Kasumi-1 (cell line): Measurements from ENCODE around the gene TCF7L2.
"Not testable (repeated sequence)": the region's sequence is repeated elsewhere in the genome, so short reads cannot be mapped to it uniquely, and the experiment has no call there.

Experiments used
- DNase-seq, 2 experiments: peaks; one replicate each; lab custom pipeline; 2025; lab: John Stamatoyannopoulos, UW

TCF7L2 gene

GRCh38 chr10:113047151-113047550 is 97.1 kb downstream of the TCF7L2 start:
- DNase-seq = no peak

- no peak for DNase-seq
Observed at GRCh38 chr10:113047605-113047962, 97.5 kb downstream of the TCF7L2 start.

- no peak for DNase-seq
Observed at GRCh38 chr10:113047963-113048781, 98.1 kb downstream of the TCF7L2 start.

DNA sequence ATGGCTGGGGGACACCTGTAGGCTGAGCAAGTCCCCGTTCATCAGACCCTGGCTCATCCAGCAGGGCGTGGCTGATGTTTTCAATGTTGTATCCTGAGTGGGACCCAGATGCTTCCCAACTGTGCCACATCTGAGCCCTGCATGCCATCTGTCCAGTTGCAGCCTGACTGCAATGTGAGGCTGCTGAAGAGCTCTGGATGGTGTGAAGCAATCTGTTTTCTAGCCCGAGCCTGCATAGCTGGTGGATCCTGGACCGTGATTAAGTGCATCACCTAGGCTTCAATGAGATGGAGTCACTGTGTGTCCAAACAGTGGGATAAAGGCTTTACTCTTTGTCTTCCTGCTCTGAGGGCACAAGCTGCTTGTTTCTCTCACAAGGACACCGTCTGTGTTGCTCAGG is 99.8 kb downstream of the TCF7L2 start:
- no peak for DNase-seq

DNA sequence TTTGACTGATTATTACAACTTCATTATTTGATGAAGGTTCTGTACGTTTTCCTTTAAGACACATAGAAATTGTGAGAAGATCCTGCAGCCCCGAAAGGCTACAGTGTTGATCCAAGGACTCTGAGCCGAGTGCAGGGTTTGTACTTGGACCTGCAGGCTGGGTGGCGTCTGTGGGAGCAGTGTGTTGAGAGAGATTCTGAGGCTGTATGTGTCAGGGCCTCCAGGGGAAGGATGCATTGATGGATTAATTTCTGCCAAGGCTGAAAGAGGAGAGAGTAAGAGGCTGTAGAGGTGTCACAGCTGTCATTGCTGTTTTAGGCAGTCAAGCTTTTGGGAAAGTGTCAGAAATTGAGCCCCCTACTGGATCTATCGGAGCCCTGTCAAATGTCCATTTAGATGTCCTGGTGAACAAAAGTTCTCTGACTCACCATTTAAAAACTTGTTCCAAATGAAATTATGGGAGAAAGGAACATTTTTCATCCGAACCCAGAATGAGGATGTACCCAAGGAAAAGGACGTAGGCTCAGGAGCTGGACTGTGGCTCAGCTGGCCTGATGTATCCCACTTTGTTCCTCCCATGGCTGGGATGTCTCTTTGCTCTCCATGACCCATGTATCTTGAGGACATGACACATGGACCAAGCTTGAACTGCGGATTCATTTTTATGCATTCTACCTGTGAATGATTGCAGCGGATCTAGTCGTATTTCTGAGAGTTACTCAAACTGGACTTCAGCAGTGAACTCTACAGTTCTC is 102.2 kb downstream of the TCF7L2 start:
- peak; percentile 28 to 42 for DNase-seq

DNA sequence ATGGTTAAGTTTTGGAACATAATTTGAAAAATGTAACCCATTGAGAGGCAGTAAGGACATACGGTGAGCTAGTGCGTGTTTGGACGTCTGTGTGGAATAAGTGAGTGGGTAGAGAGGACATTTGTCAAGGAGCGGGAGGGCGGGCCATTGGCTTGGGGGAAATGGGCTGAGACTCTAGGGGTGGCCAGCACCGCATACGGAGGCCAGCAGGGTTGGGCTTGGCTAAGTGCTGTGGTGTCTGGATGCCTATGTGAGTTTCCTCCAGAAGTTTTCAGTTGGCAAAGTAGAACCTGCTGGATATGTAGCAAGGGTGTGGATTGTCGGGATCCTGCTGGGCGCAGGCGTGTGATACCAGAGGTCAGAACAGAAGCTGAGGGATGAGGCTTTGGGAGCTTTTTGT is 103.0 kb downstream of the TCF7L2 start:
- no peak for DNase-seq

DNA sequence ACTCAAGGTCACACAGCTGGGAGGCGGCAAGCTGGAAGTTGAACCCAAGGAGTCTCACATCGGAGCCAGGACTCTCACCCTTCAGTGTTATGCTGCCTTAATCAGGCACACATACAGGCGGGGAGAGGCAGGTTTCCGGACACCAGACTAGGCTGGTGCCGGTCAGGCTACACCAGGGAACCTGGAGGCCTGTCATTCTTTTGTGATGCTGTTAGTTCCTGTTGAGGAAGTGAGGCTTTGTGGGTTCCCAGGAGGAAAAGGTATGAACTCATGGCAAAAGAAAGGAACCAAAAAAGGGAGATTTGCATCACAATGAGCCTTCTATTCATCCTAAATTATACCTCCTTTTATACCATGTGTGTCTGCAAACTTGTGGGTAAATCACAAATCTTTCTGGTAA is 103.8 kb downstream of the TCF7L2 start:
- no peak for DNase-seq

GRCh38 chr10:113055458-113055857 is 105.4 kb downstream of the TCF7L2 start:
- DNase-seq = no peak

DNA sequence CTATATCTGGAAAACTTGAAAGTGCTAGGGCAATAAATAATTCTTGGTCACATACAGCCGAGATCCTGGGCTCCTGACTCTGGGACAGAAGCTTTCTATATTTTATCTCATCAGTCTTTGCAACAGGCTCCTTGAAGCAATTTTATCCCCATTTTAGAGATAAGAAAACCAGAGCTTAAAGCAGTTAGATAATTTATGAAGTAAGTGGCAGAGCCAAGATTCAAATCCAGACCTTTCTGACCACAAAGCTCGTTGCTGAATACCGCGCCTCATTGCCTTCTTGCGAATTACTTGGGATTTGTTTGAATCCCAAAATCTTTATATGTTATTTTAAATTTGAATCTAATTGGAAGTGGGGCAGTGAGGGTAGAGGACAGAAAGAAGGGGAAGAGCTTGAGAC is 106.0 kb downstream of the TCF7L2 start:
- DNase-seq = no peak

- peak in 1 of 2 experiments; percentile 15 for DNase-seq
Observed at GRCh38 chr10:113056441-113057021, 106.5 kb downstream of the TCF7L2 start.

DNA sequence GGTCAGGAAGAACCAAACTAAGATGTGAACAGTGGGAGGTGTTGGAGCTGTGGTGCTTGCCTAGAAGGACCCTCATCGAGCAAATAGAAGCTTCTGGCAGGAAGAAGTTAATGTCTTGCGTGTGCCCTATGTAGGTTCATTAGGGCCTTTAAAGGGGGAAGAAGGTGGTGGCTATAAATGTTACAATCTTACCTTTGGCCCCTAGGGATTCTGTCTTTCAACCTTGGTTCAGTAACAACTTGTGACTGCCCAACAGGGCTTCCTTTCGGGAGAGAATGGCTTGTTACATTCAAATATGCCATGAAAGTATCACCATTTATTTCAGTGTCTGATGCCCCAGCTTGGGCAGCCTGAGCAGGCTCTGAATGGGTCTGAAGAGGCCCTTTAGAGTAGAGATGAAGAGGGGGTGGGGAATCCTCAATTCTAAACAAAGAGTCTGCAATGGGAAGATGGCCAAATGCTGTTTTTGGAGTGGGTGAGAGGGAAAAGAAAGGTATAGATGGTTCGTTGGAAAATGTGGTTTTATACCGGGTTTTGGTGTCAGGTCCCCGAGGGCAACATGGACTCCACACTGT is 108.0 kb downstream of the TCF7L2 start:
- no peak for DNase-seq

GRCh38 chr10:113058523-113059370 is 108.7 kb downstream of the TCF7L2 start:
- no peak for DNase-seq

- no peak for DNase-seq
Observed at GRCh38 chr10:113059371-113059780, 109.3 kb downstream of the TCF7L2 start.

DNA sequence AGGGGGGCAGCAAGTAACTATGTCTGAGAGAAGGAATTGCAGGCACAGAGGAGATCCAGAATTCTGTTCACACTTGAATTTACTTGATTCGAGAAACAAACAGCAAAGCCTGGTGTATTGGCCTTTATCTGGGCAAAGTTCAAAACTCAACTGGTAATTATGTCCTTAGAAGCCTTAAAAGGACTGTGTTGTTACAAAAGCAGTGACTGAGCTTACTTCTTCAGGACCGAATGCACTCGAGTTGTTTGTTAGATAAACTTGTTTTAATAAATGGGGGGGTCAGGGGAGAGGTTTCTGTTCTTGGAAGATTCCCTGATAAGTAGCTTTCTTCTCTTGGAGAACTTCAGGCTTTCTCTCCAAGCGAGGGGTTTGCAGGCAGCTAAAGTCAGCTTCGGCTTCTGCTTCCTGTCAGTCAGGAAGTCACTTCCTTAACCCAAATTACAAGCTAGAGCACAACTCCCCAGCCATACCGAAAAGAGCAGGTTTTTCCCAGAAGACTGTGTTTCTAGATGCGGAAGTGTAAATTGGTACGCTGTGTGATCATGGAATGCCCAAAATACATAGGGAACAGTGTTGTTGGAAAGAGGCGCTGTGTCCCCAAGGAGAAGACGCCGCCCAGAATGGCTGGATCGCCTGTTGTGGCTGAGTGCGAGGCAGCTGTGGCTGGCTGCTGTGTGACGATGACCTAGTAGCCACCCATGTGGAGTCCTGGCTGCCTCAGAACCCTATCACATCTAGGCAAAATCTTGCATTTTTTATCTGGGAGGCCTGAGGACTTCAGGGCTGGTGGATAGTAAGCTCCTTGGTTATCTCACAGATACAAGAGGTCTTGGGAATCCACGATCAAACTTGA is 110.4 kb downstream of the TCF7L2 start:
- peak; percentile 87 to 90 for DNase-seq

DNA sequence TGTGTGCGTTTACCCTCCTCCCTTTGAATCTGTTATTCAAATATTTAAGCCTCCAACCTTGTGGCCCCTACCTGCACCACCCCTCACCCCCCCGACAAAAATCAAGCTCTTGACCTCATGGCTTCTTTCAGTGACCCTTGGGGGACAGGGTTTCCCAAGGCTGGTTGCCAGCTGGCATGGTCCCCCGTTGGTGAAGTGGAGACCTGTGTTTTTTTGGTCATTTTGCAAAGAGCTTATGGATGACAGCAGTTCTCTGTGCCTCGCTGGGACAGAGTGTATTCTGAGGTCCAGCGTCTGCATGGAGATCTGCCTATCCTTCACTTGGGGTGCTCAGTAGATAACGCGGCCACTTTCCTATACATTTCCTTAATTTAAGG is 111.0 kb downstream of the TCF7L2 start:
- no peak for DNase-seq

DNA sequence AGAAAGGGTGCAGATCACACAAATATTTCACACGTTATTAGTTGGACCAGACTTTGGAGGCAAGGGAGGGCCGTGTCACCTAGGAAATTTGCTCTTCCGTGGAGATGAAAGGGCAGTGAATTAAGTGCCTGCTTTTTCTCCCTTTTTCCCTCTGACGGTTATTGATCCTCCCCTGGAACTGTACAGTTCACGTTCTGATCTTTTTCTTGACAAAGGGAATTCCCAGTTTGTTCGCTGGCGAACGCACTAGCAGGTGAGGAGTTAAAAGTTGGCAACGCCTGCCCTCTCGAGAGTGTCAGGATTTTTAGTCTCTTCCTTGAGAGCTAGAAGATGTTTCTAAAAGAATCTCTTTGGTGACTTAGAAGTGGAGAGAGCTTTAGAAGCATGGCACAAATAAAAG is 111.5 kb downstream of the TCF7L2 start:
- no peak for DNase-seq

DNA sequence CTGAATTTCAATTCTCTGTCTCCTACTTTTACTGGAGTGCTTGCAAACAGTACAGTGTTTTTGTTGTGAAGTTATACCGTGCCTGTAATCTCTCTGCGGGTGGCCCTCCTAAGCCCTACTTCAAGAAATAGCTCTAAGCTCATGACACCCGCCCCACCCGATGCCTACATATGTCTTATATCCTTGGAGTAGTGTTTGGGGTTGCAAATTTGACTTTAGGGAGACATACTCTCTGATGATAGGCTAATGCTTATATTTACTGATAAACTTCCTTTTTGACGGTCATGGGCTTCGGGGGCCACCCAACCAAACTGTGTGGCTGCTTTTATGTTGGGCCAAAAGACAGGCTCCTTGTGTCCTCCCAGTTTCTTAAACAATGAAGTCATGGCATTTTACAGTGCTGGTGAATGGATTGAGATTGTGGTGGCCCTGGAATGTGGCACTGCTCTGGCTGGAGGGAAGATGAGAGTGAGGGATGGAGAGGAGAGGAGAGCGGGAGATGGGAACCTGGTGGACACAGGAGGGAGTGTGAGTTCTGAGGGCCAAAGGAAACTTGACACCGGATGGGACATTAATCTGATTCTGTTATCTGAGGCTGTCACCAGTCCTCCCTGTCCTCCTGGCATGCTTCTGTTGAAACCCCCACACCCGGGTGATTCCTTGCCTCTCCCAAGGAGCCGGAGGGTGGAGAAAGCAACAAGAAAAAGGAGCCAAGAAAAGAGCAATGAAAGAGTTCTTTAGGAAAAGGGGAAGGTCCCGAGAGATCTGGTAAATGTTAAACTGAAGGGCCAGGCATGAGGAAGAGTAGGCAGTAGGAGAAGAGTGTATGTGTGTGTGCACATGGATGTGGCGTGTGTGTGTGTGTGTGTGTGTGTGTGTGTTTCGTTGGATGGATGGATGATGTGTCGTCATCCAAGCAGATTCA is 113.3 kb downstream of the TCF7L2 start:
- no peak for DNase-seq

DNA sequence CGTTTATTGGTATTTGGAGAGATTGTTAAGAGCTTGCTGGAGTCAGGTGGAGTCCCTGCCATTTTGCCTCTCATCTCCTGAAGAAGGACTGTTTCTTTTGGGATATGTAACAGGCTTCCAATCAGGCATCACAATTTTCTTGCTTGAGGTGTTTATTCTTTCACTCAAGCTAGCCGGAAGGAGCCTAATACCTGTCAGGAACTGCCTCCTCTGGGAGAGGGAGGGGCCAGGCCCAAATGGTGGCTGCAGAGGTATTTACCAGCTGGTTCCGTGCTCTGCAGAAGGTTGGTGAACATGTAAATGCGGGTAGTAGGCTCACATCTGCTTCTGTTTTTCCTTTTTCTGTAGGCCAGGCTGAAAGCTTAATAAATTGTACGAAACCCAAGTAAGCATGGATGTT is 114.0 kb downstream of the TCF7L2 start:
- DNase-seq = no peak

GRCh38 chr10:113066120-113066519 is 116.1 kb downstream of the TCF7L2 start:
- DNase-seq = not testable (repeated sequence)
